MM.1S (cell line): Measurements from ENCODE around the gene LARP1.

Experiments
- DNase-seq: peaks from one replicate; pipeline ENCODE4 v3.0.0-alpha.2; 2015
- H2AFZ ChIP-seq: fragments of 300-600 bp; sonication (generic); 2 replicates; pipeline ENCODE4 v1.6.0; 2016; ENCODE audit warnings: antibody characterized with exemption, low read length
- H3F3A ChIP-seq: fragments of 300-600 bp; sonication (generic); 2 replicates; pipeline ENCODE4 v1.6.1; 2016; ENCODE audit warnings: mild to moderate bottlenecking, antibody characterized with exemption, low read length, moderate library complexity, mixed read lengths; ENCODE audit not compliant: insufficient read depth
- H3K27ac ChIP-seq: fragments of 300-600 bp; sonication (generic); 2 replicates; pipeline ENCODE4 v1.5.1; 2016; ENCODE audit warnings: mild to moderate bottlenecking, low read length
- H3K27me3 ChIP-seq: fragments of 300-600 bp; sonication (generic); replicated peaks from 2 replicates; pipeline ENCODE4 v1.6.0; 2016; ENCODE audit warnings: low read length; ENCODE audit not compliant: insufficient read depth
- H3K36me3 ChIP-seq: fragments of 300-600 bp; sonication (generic); replicated peaks from 2 replicates; pipeline ENCODE4 v1.6.1; 2016; ENCODE audit warnings: mild to moderate bottlenecking, low read length, mixed read lengths; ENCODE audit not compliant: insufficient read depth
- H3K4me1 ChIP-seq: fragments of 300-600 bp; sonication (generic); 2 replicates; pipeline ENCODE4 v1.6.1; 2016; ENCODE audit warnings: low read length, mixed read lengths
- H3K4me2 ChIP-seq: fragments of 300-600 bp; sonication (generic); 2 replicates; pipeline ENCODE4 v1.6.0; 2016; ENCODE audit warnings: low read depth, low read length
- H3K4me3 ChIP-seq: fragments of 300-600 bp; sonication (generic); 2 replicates; pipeline ENCODE4 v1.5.1; 2016; ENCODE audit warnings: low read length, mixed read lengths
- H3K79me2 ChIP-seq: fragments of 300-600 bp; sonication (generic); 2 replicates; pipeline ENCODE4 v1.6.1; 2016; ENCODE audit warnings: mixed run types, low read length, mixed read lengths
- H3K9ac ChIP-seq: fragments of 300-600 bp; sonication (generic); 2 replicates; pipeline ENCODE4 v1.6.1; 2016; ENCODE audit warnings: low read length, mixed read lengths
- H3K9me2 ChIP-seq: fragments of 300-600 bp; sonication (generic); replicated peaks from 2 replicates; pipeline ENCODE4 v1.6.1; 2016; ENCODE audit warnings: mild to moderate bottlenecking, low read length, mixed read lengths; ENCODE audit not compliant: insufficient read depth
- H3K9me3 ChIP-seq: fragments of 300-600 bp; sonication (generic); replicated peaks from 2 replicates; pipeline ENCODE4 v1.6.1; 2016; ENCODE audit warnings: mild to moderate bottlenecking, low read length, mixed read lengths; ENCODE audit not compliant: insufficient read depth
- H4K20me1 ChIP-seq: fragments of 300-600 bp; sonication (generic); 2 replicates; pipeline ENCODE4 v1.6.1; 2016; ENCODE audit warnings: mild to moderate bottlenecking, low read length, moderate library complexity, mixed read lengths; ENCODE audit not compliant: insufficient read depth
- EZH2 ChIP-seq: fragments of 300-600 bp; sonication (generic); optimal IDR thresholded peaks from 2 replicates; pipeline ENCODE3; 2017; ENCODE audit warnings: low read depth, mild to moderate bottlenecking, antibody characterized with exemption, low read length, mixed read lengths
- EZH2phosphoT487 ChIP-seq: fragments of 300-600 bp; sonication (generic); IDR thresholded peaks from 2 replicates; pipeline ENCODE4 v1.6.1; 2018; ENCODE audit warnings: antibody characterized with exemption, low read length
- TF ChIP-seq, protein P1 (sequence below): fragments of 300-600 bp; sonication (generic); IDR thresholded peaks from 2 replicates; pipeline ENCODE4 v1.5.1; 2016; ENCODE audit warnings: antibody characterized with exemption, low read length, mixed read lengths

The LARP1 gene

DNA sequence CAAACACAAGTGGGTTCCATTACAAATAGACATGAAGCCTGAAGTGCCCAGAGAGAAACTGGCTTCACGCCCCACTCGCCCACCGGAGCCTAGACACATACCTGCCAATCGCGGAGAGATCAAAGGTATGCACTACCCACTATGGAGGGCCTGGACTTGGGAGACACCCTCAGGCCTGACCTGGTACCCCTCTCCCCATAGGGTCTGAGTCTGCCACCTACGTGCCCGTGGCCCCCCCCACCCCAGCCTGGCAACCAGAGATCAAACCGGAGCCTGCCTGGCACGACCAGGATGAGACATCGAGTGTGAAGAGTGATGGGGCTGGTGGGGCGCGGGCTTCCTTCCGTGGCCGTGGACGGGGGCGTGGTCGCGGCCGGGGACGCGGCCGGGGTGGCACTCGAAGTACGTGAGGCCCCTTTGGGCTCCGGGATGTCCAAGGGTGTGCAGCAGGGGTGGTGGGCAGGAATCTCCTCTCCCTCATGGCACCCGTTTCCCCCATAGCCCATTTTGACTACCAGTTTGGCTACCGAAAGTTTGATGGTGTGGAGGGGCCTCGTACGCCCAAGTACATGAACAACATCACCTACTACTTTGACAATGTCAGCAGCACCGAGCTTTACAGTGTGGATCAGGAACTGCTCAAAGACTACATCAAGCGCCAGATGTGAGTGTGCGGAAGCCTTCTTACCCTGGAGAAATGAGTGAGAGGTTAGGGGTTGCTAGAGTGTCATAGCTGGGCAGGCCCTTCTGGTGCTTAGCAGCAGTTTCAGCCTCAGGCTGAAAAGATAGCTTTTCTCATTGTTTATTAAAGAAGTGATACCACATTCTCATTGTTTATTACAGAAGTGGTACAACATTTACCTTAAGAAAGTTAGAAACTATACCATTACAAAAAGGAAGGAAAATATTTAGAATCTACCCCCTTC, 38.7 kb downstream of the LARP1 start:
- Histone ChIP-seq H3K36me3 (peaks cover 20% of the 10 kb centered on the region), H3K27me3 (no peaks in the 10 kb centered on the region), H3K9me2 (no peaks in the 10 kb centered on the region), H3K4me3 (no peak overlapping the region), H4K20me1 (peaks cover 3% of the 10 kb centered on the region; the same call in 1 of the 2 replicates), H3K4me2 (no peak overlapping the region), H2AFZ (no peak overlapping the region), H3K27ac (no peak overlapping the region), H3K9me3 (no peaks in the 10 kb centered on the region), H3F3A (no peaks in the 10 kb centered on the region), H3K9ac (no peak overlapping the region), H3K4me1 (no peaks in the 10 kb centered on the region), H3K79me2 (peaks cover 74% of the 10 kb centered on the region)
- DNase-seq, result no peak
- TF ChIP-seq EZH2, result no peak
- TF ChIP-seq, protein P1, sequence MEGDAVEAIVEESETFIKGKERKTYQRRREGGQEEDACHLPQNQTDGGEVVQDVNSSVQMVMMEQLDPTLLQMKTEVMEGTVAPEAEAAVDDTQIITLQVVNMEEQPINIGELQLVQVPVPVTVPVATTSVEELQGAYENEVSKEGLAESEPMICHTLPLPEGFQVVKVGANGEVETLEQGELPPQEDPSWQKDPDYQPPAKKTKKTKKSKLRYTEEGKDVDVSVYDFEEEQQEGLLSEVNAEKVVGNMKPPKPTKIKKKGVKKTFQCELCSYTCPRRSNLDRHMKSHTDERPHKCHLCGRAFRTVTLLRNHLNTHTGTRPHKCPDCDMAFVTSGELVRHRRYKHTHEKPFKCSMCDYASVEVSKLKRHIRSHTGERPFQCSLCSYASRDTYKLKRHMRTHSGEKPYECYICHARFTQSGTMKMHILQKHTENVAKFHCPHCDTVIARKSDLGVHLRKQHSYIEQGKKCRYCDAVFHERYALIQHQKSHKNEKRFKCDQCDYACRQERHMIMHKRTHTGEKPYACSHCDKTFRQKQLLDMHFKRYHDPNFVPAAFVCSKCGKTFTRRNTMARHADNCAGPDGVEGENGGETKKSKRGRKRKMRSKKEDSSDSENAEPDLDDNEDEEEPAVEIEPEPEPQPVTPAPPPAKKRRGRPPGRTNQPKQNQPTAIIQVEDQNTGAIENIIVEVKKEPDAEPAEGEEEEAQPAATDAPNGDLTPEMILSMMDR, result no peak
- TF ChIP-seq EZH2phosphoT487, result no peak

DNA sequence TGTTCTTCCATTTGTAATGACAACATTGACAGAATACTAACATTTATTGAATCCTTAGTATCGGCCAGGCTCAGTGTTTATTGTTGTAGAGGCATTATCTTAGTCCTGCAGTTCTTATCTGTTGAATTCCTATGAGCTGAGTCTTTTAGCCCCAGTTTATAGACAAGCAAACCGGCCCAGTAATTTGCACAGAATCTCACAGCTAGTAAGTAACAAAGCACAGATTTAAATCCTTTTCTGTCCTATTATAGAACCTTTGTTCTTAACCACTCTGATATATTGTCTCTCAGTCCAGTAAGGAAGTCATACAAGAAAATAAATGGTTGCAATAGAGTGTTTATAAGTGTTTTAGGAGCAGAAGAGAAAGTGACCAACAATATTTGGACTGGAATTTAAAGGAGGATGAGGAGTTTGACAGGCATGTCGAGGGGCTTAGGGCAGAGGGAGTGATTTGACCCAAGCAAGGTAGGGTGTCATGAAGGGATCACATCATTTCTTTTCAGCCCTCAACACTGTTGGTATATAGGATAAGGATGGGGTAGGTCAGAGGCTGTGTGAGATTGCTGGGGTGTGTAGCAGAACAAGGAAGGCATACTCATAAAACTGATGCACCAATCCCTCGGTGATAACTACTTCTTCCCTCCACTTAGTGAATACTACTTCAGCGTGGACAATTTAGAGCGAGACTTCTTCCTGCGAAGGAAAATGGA, 39.5 kb downstream of the LARP1 start:
- Histone ChIP-seq H3K4me1 (no peaks in the 10 kb centered on the region), H3K4me3 (no peak overlapping the region), H2AFZ (no peak overlapping the region), H3K9ac (no peak overlapping the region), H3K9me2 (no peaks in the 10 kb centered on the region), H3K9me3 (no peaks in the 10 kb centered on the region), H3K27ac (no peak overlapping the region), H3K79me2 (peaks cover 76% of the 10 kb centered on the region), H3K36me3 (peaks cover 25% of the 10 kb centered on the region), H4K20me1 (peaks cover 3% of the 10 kb centered on the region; the same call in 1 of the 2 replicates), H3K4me2 (no peak overlapping the region), H3F3A (no peaks in the 10 kb centered on the region), H3K27me3 (no peaks in the 10 kb centered on the region)
- no peak for DNase-seq
- TF ChIP-seq EZH2, result no peak
- TF ChIP-seq EZH2phosphoT487, result no peak
- TF ChIP-seq, protein P1, result no peak

DNA sequence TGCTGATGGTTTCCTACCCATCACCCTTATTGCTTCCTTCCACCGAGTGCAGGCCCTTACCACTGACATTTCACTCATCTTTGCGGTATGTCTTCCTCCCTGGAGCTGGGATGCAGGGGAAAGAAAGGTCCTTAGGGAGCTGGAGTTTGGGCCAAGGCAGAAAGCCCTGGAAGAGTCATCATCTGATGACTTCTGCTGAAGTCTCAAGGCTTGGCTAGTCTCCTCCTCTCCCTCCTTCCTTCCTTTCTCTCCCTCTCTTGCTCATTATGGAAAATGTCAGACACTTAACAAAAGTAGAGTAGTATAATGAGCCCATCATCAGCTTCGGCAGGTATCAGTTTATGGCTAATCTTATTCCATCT, 40.0 kb downstream of the LARP1 start:
- Histone ChIP-seq H3K9ac (no peak overlapping the region), H4K20me1 (peaks cover 3% of the 10 kb centered on the region; the same call in 1 of the 2 replicates), H3K9me3 (no peaks in the 10 kb centered on the region), H3F3A (no peaks in the 10 kb centered on the region), H3K4me3 (no peak overlapping the region), H3K79me2 (peaks cover 75% of the 10 kb centered on the region), H3K4me2 (no peak overlapping the region), H3K9me2 (no peaks in the 10 kb centered on the region), H3K36me3 (peaks cover 30% of the 10 kb centered on the region), H2AFZ (no peak overlapping the region), H3K27ac (no peak overlapping the region), H3K27me3 (no peaks in the 10 kb centered on the region), H3K4me1 (no peaks in the 10 kb centered on the region)
- TF ChIP-seq, protein P1, result no peak
- no peak for TF ChIP-seq EZH2phosphoT487
- TF ChIP-seq EZH2, result no peak
- DNase-seq, result no peak
